ENCODE data around the gene KRT83. TPM values are rescaled to one million over a fixed set of nuclear protein-coding genes. Genes with fewer than 3 reads are reported as not detected.

Gene KRT83
- total RNA-seq, 1 donor from 2014 or later, result not detected

- Histone ChIP-seq H3K4me1 (no peaks in the 10 kb centered on the region), H3K27ac (no peak overlapping the region), H3K9me3 (no peaks in the 10 kb centered on the region), H3K4me3 (no peak overlapping the region), H3K27me3 (no peaks in the 10 kb centered on the region), H3K36me3 (no peaks in the 10 kb centered on the region)
- no peak for DNase-seq (ENCODE audit: low spot score in 2 of 2)
- no peak for TF ChIP-seq CTCF (IDR thresholded peaks at IDR 0.05)
- intact Hi-C loops (cut with DNase I), result no loop called here
Measured at GRCh38 chr12:52342781-52343490, 21.7 kb upstream of the KRT83 start.

- H3K4me3 ChIP-seq, result no peak overlapping the region
- intact Hi-C loops (cut with DNase I), result no loop called here
- DNase-seq (ENCODE audit: low spot score in 2 of 2), result no peak
Measured at GRCh38 chr12:52341066-52341580, 19.9 kb upstream of the KRT83 start.

GRCh38 chr12:52338241-52338960 is 17.2 kb upstream of the KRT83 start:
- Histone ChIP-seq H3K36me3 (no peaks in the 10 kb centered on the region), H3K9me3 (peaks cover 6 to 17% of the 10 kb centered on the region in 2 donors), H3K4me3 (no peak overlapping the region), H3K27ac (no peak overlapping the region), H3K4me1 (no peaks in the 10 kb centered on the region), H3K27me3 (no peaks in the 10 kb centered on the region)
- no peak for DNase-seq (ENCODE audit: low spot score in 2 of 2)
- TF ChIP-seq CTCF (IDR thresholded peaks at IDR 0.05), result no peak
- intact Hi-C loops (cut with DNase I), result no loop called here

More at GRCh38 chr12:52341066-52341580, 19.9 kb upstream of the KRT83 start:
- peaks cover 6 to 13% of the 10 kb centered on the region in 2 donors for H3K9me3 ChIP-seq
- no peaks in the 10 kb centered on the region for H3K27me3 ChIP-seq
- H3K27ac ChIP-seq, result no peak overlapping the region
- H3K36me3 ChIP-seq, result no peaks in the 10 kb centered on the region
- no peak for TF ChIP-seq CTCF (IDR thresholded peaks at IDR 0.05)
- no peaks in the 10 kb centered on the region for H3K4me1 ChIP-seq

GRCh38 chr12:52337054-52337453 is 15.9 kb upstream of the KRT83 start:
- H3K4me1 ChIP-seq, result no peaks in the 10 kb centered on the region
- H3K4me3 ChIP-seq, result no peak overlapping the region
- no peaks in the 10 kb centered on the region for H3K36me3 ChIP-seq
- DNase-seq (ENCODE audit: low spot score in 2 of 2), result no peak
- H3K27me3 ChIP-seq, result no peaks in the 10 kb centered on the region
- intact Hi-C loops (cut with DNase I), result no loop called here
- H3K27ac ChIP-seq, result no peak overlapping the region
- TF ChIP-seq CTCF (IDR thresholded peaks at IDR 0.05), result no peak
- H3K9me3 ChIP-seq, result peaks cover 6 to 17% of the 10 kb centered on the region in 2 donors

GRCh38 chr12:52336641-52337040 is 15.4 kb upstream of the KRT83 start:
- Histone ChIP-seq H3K27ac (no peak overlapping the region), H3K27me3 (no peaks in the 10 kb centered on the region), H3K9me3 (peaks cover 6 to 17% of the 10 kb centered on the region in 2 donors), H3K4me3 (no peak overlapping the region), H3K4me1 (no peaks in the 10 kb centered on the region), H3K36me3 (no peaks in the 10 kb centered on the region)
- no peak for DNase-seq (ENCODE audit: low spot score in 2 of 2)
- intact Hi-C loops (cut with DNase I), result no loop called here
- no peak for TF ChIP-seq CTCF (IDR thresholded peaks at IDR 0.05)

All from ascending aorta (tissue), 2 donors.